HK-2 (cell line): Measurements from ENCODE around the gene RANBP2.
"Not testable (repeated sequence)": the region's sequence is repeated elsewhere in the genome, so short reads cannot be mapped to it uniquely, and the experiment has no call there.

Source experiments
- DNase-seq: peaks from one replicate; pipeline ENCODE4 v3.0.0-alpha.2; 2018; ENCODE audit not compliant: unreplicated experiment

RANBP2 gene

GRCh38 chr2:108719149-108720044 lies at the start of gene RANBP2:
Gene RANBP2, plus strand, starts transcription at chr2:108719482. Its CDS starts 125 bp downstream, at chr2:108719607.
- DNase-seq, result peak; percentile 94

GRCh38 chr2:108670282-108670681 lies 49.0 kb upstream of the RANBP2 start:
- DNase-seq, result not testable (repeated sequence)

GRCh38 chr2:108672200-108672805 lies 47.0 kb upstream of the RANBP2 start:
- DNase-seq, result not testable (repeated sequence)

- not testable (repeated sequence) for DNase-seq
These were observed 42.8 kb upstream of the RANBP2 start for GRCh38 chr2:108676522-108676921.

DNA sequence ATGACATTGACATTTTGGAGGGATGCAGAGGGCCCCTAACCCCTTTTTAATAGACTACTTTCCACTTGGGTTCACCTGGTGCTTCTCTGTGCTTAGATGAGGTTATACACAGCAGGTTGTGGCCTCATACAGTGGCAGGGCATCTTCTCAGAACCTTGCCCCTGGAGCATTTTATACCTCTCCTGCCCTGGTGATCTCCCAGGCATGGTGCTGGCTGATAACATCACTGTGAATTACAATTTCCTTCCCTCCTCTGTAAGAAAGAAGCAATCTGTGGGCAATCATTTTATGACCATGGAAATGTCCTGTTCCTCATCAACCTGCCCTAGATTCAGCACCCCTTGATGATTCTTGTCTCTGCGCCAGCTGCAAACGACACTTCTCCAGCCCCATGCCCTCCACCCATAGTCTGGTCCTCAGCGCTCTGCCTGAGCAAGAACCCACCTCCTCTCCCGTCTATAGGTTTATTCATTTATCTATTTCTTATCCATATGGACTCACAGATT lies 42.0 kb upstream of the RANBP2 start:
- DNase-seq, result not testable (repeated sequence)

- DNase-seq, result not testable (repeated sequence)
These were observed 41.1 kb upstream of the RANBP2 start for GRCh38 chr2:108678198-108678651.

DNA sequence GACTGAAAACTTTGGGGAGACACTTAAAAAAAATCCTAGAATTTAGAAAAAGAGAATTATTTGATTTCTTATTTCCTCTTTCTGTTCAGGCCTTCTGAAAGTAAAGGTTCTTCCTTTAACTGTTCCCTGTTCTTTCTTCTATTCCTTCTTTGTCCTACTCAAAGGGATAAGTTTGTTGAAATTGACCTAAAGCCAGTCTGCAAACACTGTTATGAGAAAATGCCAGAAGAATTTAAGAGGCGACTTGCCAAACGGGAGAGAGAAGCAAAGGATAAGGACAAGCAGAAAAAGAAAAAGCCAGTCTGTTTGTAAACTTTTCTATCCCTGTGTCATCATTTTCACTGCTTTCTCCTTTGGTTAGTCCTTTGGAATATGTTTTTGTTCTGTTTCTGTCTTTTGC lies 38.5 kb upstream of the RANBP2 start:
- not testable (repeated sequence) for DNase-seq

- not testable (repeated sequence) for DNase-seq
These were observed 30.2 kb upstream of the RANBP2 start for GRCh38 chr2:108688818-108689756.

GRCh38 chr2:108690001-108690400 lies 29.3 kb upstream of the RANBP2 start:
- not testable (repeated sequence) for DNase-seq

GRCh38 chr2:108691447-108691846 lies 27.8 kb upstream of the RANBP2 start:
- DNase-seq, result no peak

GRCh38 chr2:108701208-108701607 lies 18.1 kb upstream of the RANBP2 start:
- DNase-seq, result no peak

GRCh38 chr2:108701806-108702205 lies 17.5 kb upstream of the RANBP2 start:
- no peak for DNase-seq

GRCh38 chr2:108704871-108705270 lies 14.4 kb upstream of the RANBP2 start:
- no peak for DNase-seq

- no peak for DNase-seq
These were observed 12.0 kb upstream of the RANBP2 start for GRCh38 chr2:108707300-108707699.

- DNase-seq, result not testable (repeated sequence)
These were observed 2.3 kb upstream of the RANBP2 start for GRCh38 chr2:108716971-108717370.

DNA sequence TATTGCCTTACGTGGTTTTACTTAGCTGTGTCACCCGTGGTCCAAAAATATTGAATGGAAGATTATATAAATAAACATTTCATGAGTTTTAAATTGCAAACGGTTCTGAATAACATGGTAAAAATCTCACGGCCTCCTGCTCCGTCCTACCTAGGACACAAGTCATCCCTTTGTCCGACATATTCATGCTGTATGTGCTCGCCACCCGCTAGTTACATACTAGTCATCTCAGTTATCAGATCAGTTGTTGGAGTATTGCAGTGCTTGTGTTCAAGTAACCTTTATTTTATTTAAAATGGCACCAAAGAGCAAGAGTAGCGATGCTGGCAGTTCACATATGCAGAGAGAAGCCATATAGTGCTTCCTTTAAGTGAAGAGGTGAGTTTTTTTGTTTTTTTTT lies 6.8 kb downstream of the RANBP2 start:
- DNase-seq, result not testable (repeated sequence)

- not testable (repeated sequence) for DNase-seq
These were observed 15.4 kb downstream of the RANBP2 start for GRCh38 chr2:108734656-108735055.

- DNase-seq, result not testable (repeated sequence)
These were observed 38.7 kb downstream of the RANBP2 start for GRCh38 chr2:108757973-108758372.

GRCh38 chr2:108762618-108763017 lies 43.3 kb downstream of the RANBP2 start:
- not testable (repeated sequence) for DNase-seq

- DNase-seq, result not testable (repeated sequence)
These were observed 47.4 kb downstream of the RANBP2 start for GRCh38 chr2:108766671-108767070.

GRCh38 chr2:108767859-108768258 lies 48.6 kb downstream of the RANBP2 start:
- DNase-seq, result not testable (repeated sequence)
